Measurements from ENCODE around the gene HSD17B8. TPM values are rescaled to one million over a fixed set of nuclear protein-coding genes. Genes with fewer than 3 reads are reported as not detected.

Gene HSD17B8
- total and polyA plus RNA-seq, 10 of the 15 experiments (the other 5 are each of a cell fraction or from before 2014, with no cell fraction given): 3.1 to 54.3 (median 26.5) TPM

DNA sequence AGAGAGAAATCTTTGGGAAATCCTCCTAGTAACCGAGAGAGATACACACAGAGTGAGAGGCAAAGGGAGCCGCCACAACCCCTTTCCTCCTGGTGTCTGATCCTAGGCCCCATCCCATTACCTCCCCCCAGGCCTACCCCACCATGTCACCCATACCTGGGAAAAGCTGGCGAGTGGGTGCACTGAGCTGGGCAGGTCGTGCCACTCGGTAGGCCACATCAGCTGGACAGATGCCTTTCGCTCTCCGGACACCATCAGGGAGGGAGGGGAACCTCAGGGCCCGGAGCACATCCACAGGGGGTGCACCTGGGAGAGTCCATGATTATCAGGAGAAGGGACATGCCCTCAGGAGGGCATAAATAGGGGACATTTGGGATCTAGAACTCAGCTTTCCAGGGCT lies 15.3 kb upstream of the HSD17B8 start (continued):
- TF ChIP-seq BCLAF1 (IDR thresholded peaks at IDR 0.05): no peak

- H3K4me3 ChIP-seq: no peak overlapping the region
- in situ Hi-C loops (cut with MboI): no loop called here
- no peak overlapping the region for H3K4me2 ChIP-seq (ENCODE audit: control insufficient read depth, insufficient read depth)
- FAIRE-seq (no peak), ATAC-seq (no peak), DNase-seq (ENCODE audit: low read depth, low spot score) (no peak)
- H3K27ac ChIP-seq (ENCODE audit: control insufficient read depth, insufficient read depth): no peak overlapping the region
- H3K9ac ChIP-seq (ENCODE audit: control insufficient read depth, insufficient read depth, low read length): no peak overlapping the region
- 14% methylated on average over 7 of the region's 7 CpGs for WGBS (ENCODE audit: insufficient coverage, insufficient replicate concordance, low lambda C conversion rate, missing lambda C conversion rate)
- H2AFZ ChIP-seq (ENCODE audit: control insufficient read depth, low read depth, low read length): no peak overlapping the region
- H3K9me3 ChIP-seq (replicated peaks; ENCODE audit: control insufficient read depth, insufficient read depth, low read length): no peaks in the 10 kb centered on the region
- BruUV-seq (replicated peaks): no TSS peak
- intact Hi-C loops (cut with micrococcal nuclease; ENCODE audit: unreplicated experiment): no loop called here
- no peaks in the 10 kb centered on the region for H4K20me1 ChIP-seq (ENCODE audit: control insufficient read depth, insufficient read depth)
- CTCF ChIA-PET: interaction anchor here (0.6 to 1.3 kb wide), 5 partner anchors 17 to 58 kb away, joined by 3 read pairs; no protein-coding TSS in a partner anchor
- SMC1A ChIA-PET (ENCODE audit: uncharacterized antibody, unreplicated experiment): interaction anchor here (1.3 kb wide), 1 partner anchor 30 kb away, joined by 3 read pairs; no protein-coding TSS in a partner anchor
- H3K4me1 ChIP-seq (ENCODE audit: control insufficient read depth, insufficient read depth, low read length): no peaks in the 10 kb centered on the region
- H3K79me2 ChIP-seq (ENCODE audit: control insufficient read depth, insufficient read depth, low read length): no peaks in the 10 kb centered on the region
- RAD21 ChIA-PET (ENCODE audit: unreplicated experiment): interaction anchor here (1.2 kb wide), 1 partner anchor 59 kb away, joined by 4 read pairs; no protein-coding TSS in a partner anchor
- peaks cover under 1 to 9% of the 10 kb centered on the region in 2 experiments; a peak in 1 of 4 replicates for H3K36me3 ChIP-seq (ENCODE audit: control insufficient read depth in 2 of 2, insufficient read depth in 2 of 2, low read length in 1 of 2)
- POLR2A ChIA-PET: interaction anchor here (0.5 kb wide), 1 partner anchor 18 kb away, joined by 5 read pairs; no protein-coding TSS in a partner anchor
- peaks cover 2 to 5% of the 10 kb centered on the region in 2 experiments for H3K27me3 ChIP-seq (replicated peaks in 1 of 2; ENCODE audit: control insufficient read depth in 2 of 2, insufficient read depth in 2 of 2, low read length in 1 of 2)
- TF ChIP-seq NFYB (IDR thresholded peaks at IDR 0.05; ENCODE audit: insufficient read depth, low read depth, low read length) (no peak), MLLT1 (IDR thresholded peaks at IDR 0.05) (no peak), EED (IDR thresholded peaks at IDR 0.05; ENCODE audit: low read depth) (no peak), RB1 (IDR thresholded peaks at IDR 0.05; ENCODE audit: borderline replicate concordance) (no peak), PAX5 (IDR thresholded peaks at IDR 0.05; ENCODE audit: borderline replicate concordance, low read depth, low read length) (no peak), SMAD1 (IDR thresholded peaks at IDR 0.05; ENCODE audit: low read depth, partially characterized antibody) (no peak), ESRRA (IDR thresholded peaks at IDR 0.05; ENCODE audit: low read length) (no peak), RAD21 (IDR thresholded peaks at IDR 0.05; ENCODE audit: insufficient read depth, low read depth, low read length) (no peak)
- TF ChIP-seq, protein P1, sequence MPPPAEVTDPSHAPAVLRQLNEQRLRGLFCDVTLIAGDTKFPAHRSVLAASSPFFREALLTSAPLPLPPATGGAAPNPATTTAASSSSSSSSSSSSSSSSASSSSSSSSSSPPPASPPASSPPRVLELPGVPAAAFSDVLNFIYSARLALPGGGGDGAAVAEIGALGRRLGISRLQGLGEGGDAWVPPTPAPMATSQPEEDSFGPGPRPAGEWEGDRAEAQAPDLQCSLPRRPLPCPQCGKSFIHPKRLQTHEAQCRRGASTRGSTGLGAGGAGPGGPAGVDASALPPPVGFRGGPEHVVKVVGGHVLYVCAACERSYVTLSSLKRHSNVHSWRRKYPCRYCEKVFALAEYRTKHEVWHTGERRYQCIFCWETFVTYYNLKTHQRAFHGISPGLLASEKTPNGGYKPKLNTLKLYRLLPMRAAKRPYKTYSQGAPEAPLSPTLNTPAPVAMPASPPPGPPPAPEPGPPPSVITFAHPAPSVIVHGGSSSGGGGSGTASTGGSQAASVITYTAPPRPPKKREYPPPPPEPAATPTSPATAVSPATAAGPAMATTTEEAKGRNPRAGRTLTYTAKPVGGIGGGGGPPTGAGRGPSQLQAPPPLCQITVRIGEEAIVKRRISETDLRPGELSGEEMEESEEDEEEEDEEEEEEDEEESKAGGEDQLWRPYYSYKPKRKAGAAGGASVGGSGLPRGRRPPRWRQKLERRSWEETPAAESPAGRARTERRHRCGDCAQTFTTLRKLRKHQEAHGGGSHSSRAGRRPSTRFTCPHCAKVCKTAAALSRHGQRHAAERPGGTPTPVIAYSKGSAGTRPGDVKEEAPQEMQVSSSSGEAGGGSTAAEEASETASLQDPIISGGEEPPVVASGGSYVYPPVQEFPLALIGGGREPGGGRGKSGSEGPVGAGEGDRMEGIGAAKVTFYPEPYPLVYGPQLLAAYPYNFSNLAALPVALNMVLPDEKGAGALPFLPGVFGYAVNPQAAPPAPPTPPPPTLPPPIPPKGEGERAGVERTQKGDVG (CRISPR knock-in tag; IDR thresholded peaks at IDR 0.05): no peak
Measured at GRCh38 chr6:33189625-33190448, 14.6 kb upstream of the HSD17B8 start.
